Measurements from ENCODE around the gene HSD17B3. TPM values are rescaled to one million over a fixed set of nuclear protein-coding genes. Genes with fewer than 3 reads are reported as not detected.
A peak's percentile ranks its signal among the peaks of the same experiment; 100 is the strongest.

The HSD17B3 gene
- polyA plus RNA-seq, 1 of the 3 experiments (the other 2 are of a cell fraction), result 0.51 TPM

GRCh38 chr9:96333958-96334357 is 32.0 kb upstream of the HSD17B3 start:
- TF ChIP-seq RAD21 (IDR thresholded peaks at IDR 0.05; ENCODE audit: low read length), result no peak
- no peak for TF ChIP-seq ELF1 (IDR thresholded peaks at IDR 0.05)
- TF ChIP-seq TEAD4 (IDR thresholded peaks at IDR 0.05; ENCODE audit: borderline replicate concordance, insufficient read depth), result no peak
- no peak for TF ChIP-seq REST (IDR thresholded peaks at IDR 0.05; ENCODE audit: low read depth, low read length)
- TF ChIP-seq MXI1 (IDR thresholded peaks at IDR 0.05; ENCODE audit: low read depth, low read length), result no peak
- TF ChIP-seq NFIC (IDR thresholded peaks at IDR 0.05; ENCODE audit: borderline replicate concordance), result peak; percentile 55
- no peaks in the 10 kb centered on the region for H3K9me2 ChIP-seq
- no peak overlapping the region for H3K4me2 ChIP-seq
- no peak overlapping the region for H2AFZ ChIP-seq (ENCODE audit: low read depth)
- H3K9me3 ChIP-seq, result no peaks in the 10 kb centered on the region
- DNase-seq, result no peak
- H3K4me1 ChIP-seq (ENCODE audit: control insufficient read depth in 1 of 2, insufficient read depth in 2 of 2, low read depth in 1 of 2, low read length in 1 of 2), result peaks cover 0 to 5% of the 10 kb centered on the region in 2 experiments; a peak in 1 of 4 replicates
- ChIA-PET POLR2A (no interaction called here), CTCF (interaction anchor here (0.8 to 1.5 kb wide), 2 partner anchors 16 to 233 kb away, joined by 4 to 6 read pairs; no protein-coding TSS in a partner anchor)
- no peaks in the 10 kb centered on the region for H4K20me1 ChIP-seq (ENCODE audit: insufficient read depth)
- no peak overlapping the region for H3K4me3 ChIP-seq (ENCODE audit: low read depth in 2 of 2, low read length in 1 of 2)
- H3K9ac ChIP-seq, result no peak overlapping the region
- peaks cover 1% of the 10 kb centered on the region for H3F3A ChIP-seq (replicated peaks; ENCODE audit: insufficient read depth)
- H3K27ac ChIP-seq (ENCODE audit: low read depth in 2 of 2, low read length in 1 of 2), result no peak overlapping the region
- H3K79me2 ChIP-seq (ENCODE audit: insufficient read depth), result no peaks in the 10 kb centered on the region
- no peaks in the 10 kb centered on the region for H3K27me3 ChIP-seq (ENCODE audit: insufficient read depth)
- H3K36me3 ChIP-seq (replicated peaks in 1 of 2; ENCODE audit: control insufficient read depth in 1 of 2, insufficient read depth in 2 of 2, low read length in 1 of 2), result peaks cover 0 to 23% of the 10 kb centered on the region in 2 experiments
- 80% methylated on average over 1 of the region's 1 CpG for WGBS (ENCODE audit: low lambda C conversion rate)

- Histone ChIP-seq H3K4me2 (no peak overlapping the region), H3K79me2 (ENCODE audit: insufficient read depth) (no peaks in the 10 kb centered on the region), H4K20me1 (ENCODE audit: insufficient read depth) (no peaks in the 10 kb centered on the region), H3K27me3 (ENCODE audit: insufficient read depth) (no peaks in the 10 kb centered on the region), H3K9ac (peak overlapping the region; percentile 35; the same call in 1 of the 2 replicates), H3K27ac (ENCODE audit: low read depth in 2 of 2, low read length in 1 of 2) (peak overlapping the region in 1 of 2 experiments; percentile 17; a peak in 1 of 4 replicates), H2AFZ (ENCODE audit: low read depth) (no peak overlapping the region), H3K9me3 (no peaks in the 10 kb centered on the region), H3K9me2 (no peaks in the 10 kb centered on the region), H3K36me3 (replicated peaks in 1 of 2; ENCODE audit: control insufficient read depth in 1 of 2, insufficient read depth in 2 of 2, low read length in 1 of 2) (peaks cover 0 to 20% of the 10 kb centered on the region in 2 experiments), H3K4me3 (ENCODE audit: low read depth in 2 of 2, low read length in 1 of 2) (no peak overlapping the region), H3F3A (replicated peaks; ENCODE audit: insufficient read depth) (no peaks in the 10 kb centered on the region), H3K4me1 (ENCODE audit: control insufficient read depth in 1 of 2, insufficient read depth in 2 of 2, low read depth in 1 of 2, low read length in 1 of 2) (0 out of 4 replicates have a peak, but pooled peaks cover 0 to 3% of the 10 kb centered on the region in 2 experiments)
- ChIA-PET POLR2A (no interaction called here), CTCF (interaction anchor here (1.6 kb wide), 1 partner anchor 335 kb away, joined by 8 read pairs; no protein-coding TSS in a partner anchor)
- DNase-seq, result no peak
- TF ChIP-seq TEAD4 (IDR thresholded peaks at IDR 0.05; ENCODE audit: borderline replicate concordance, insufficient read depth) (peak; percentile 40; the same call in 1 of the 2 replicates), GABPA (IDR thresholded peaks at IDR 0.05; ENCODE audit: low read depth) (no peak), EP300 (IDR thresholded peaks at IDR 0.05; ENCODE audit: borderline replicate concordance in 1 of 2, low read depth in 1 of 2, low read length in 1 of 2) (peak in 1 of 2 experiments; percentile 47; a peak in 1 of 4 replicates), RFX5 (IDR thresholded peaks at IDR 0.05; ENCODE audit: low read length) (no peak), FOSL2 (IDR thresholded peaks at IDR 0.05; ENCODE audit: borderline replicate concordance, low read depth) (peak; percentile 82), TAF1 (IDR thresholded peaks at IDR 0.05; ENCODE audit: borderline replicate concordance, low read depth, low read length) (no peak), JUND (IDR thresholded peaks at IDR 0.05) (peak; percentile 68), MAX (IDR thresholded peaks at IDR 0.05; ENCODE audit: low read depth) (0 out of 2 replicates have a peak, but pooled peaks have one; percentile 58), TCF12 (IDR thresholded peaks at IDR 0.05) (peak; percentile 59), PBX3 (IDR thresholded peaks at IDR 0.05) (peak; percentile 52; the same call in 1 of the 2 replicates)
- 70% methylated on average over 8 of the region's 9 CpGs for WGBS (ENCODE audit: low lambda C conversion rate)
Observed at GRCh38 chr9:96331236-96331947, 29.4 kb upstream of the HSD17B3 start.

Measured in SK-N-SH (cell line).